Measurements from ENCODE around the gene CAPRIN2. TPM values are rescaled to one million over a fixed set of nuclear protein-coding genes. Genes with fewer than 3 reads are reported as not detected.

CAPRIN2 gene
- total RNA-seq, 1 experiment from 2014 or later: 123 TPM

DNA sequence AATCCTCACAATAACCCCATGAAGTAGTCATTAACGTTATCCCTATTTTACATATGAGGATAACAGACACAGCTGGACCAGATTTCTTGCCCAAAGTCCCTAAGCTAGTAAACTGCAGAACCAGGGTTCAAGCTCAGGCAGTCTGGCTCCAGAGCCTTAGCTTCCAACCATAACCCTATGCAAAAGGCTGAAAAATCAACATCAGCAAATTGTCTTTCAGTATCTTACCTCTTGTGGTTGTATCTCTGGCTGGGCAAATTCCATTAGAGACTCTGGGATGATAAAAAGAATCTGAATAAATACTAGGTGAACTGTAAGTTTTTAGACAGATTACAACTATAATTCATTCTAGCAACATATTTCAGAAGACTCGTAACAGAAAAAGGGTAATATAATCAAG, 24.7 kb downstream of the CAPRIN2 start:
- Histone ChIP-seq H4K5ac (ENCODE audit: insufficient read length, low read depth, low read length) (no peak overlapping the region), H3K23me2 (ENCODE audit: insufficient read length, low read depth, low read length, poor library complexity, severe bottlenecking) (no peaks in the 10 kb centered on the region), H3T11ph (ENCODE audit: low read length) (no peak overlapping the region), H3K79me1 (ENCODE audit: insufficient read depth, low read depth, low read length, poor library complexity, severe bottlenecking) (no peaks in the 10 kb centered on the region), H4K91ac (ENCODE audit: insufficient read length, low read depth, low read length) (no peak overlapping the region), H4K8ac (replicated peaks; ENCODE audit: insufficient read length, low read depth, low read length) (no peak overlapping the region), H3K4ac (ENCODE audit: low read depth, low read length) (no peak overlapping the region), H2AK5ac (ENCODE audit: insufficient read length, low read length) (no peak overlapping the region), H2BK120ac (ENCODE audit: low read depth, low read length, poor library complexity, severe bottlenecking) (no peak overlapping the region), H3K23ac (ENCODE audit: insufficient read length, low read depth, low read length) (no peak overlapping the region), H3K9ac (ENCODE audit: extremely low read depth, insufficient read length, low read length) (no peak overlapping the region), H2BK15ac (ENCODE audit: low read depth, low read length) (no peak overlapping the region), H3K9me3 (ENCODE audit: control insufficient read depth, low read depth, low read length) (no peaks in the 10 kb centered on the region), H2BK5ac (ENCODE audit: insufficient read length, low read length) (no peak overlapping the region), H3K4me2 (ENCODE audit: insufficient read depth, insufficient read length, low read length) (no peak overlapping the region), H3K56ac (ENCODE audit: insufficient read length, low read depth, low read length) (no peak overlapping the region), H3K27me3 (ENCODE audit: insufficient read depth, low read length) (no peaks in the 10 kb centered on the region), H3K79me2 (ENCODE audit: insufficient read depth, low read length) (no peaks in the 10 kb centered on the region), H2BK12ac (ENCODE audit: insufficient read length, low read depth, low read length) (no peak overlapping the region), H3K14ac (ENCODE audit: insufficient read depth, low read length) (no peak overlapping the region), H4K20me1 (ENCODE audit: control insufficient read depth, insufficient read depth, insufficient read length) (no peaks in the 10 kb centered on the region), H3K4me1 (ENCODE audit: insufficient read depth, low read length) (no peaks in the 10 kb centered on the region; the same call in 1 of the 2 replicates), H2BK20ac (ENCODE audit: low read depth, low read length, poor library complexity, severe bottlenecking) (no peak overlapping the region), H3K27ac (ENCODE audit: insufficient read length, low read depth, low read length) (no peak overlapping the region), H3K18ac (ENCODE audit: insufficient read length, low read depth, low read length) (no peak overlapping the region), H2AFZ (ENCODE audit: low read length) (no peak overlapping the region)
- Mint-ChIP-seq H3K9me3 (no peaks in the 10 kb centered on the region), H3K27me3 (ENCODE audit: low read depth) (no peaks in the 10 kb centered on the region), H3K36me3 (ENCODE audit: insufficient read depth in 1 of 3, low read depth in 3 of 3) (peaks cover 16 to 89% (median 23%) of the 10 kb centered on the region in 3 experiments; a peak in 6 of 7 replicates), H3K4me1 (no peaks in the 10 kb centered on the region), H3K4me3 (no peak overlapping the region), H3K27ac (no peak overlapping the region)
- no peak for DNase-seq
- TF ChIP-seq, protein P1, sequence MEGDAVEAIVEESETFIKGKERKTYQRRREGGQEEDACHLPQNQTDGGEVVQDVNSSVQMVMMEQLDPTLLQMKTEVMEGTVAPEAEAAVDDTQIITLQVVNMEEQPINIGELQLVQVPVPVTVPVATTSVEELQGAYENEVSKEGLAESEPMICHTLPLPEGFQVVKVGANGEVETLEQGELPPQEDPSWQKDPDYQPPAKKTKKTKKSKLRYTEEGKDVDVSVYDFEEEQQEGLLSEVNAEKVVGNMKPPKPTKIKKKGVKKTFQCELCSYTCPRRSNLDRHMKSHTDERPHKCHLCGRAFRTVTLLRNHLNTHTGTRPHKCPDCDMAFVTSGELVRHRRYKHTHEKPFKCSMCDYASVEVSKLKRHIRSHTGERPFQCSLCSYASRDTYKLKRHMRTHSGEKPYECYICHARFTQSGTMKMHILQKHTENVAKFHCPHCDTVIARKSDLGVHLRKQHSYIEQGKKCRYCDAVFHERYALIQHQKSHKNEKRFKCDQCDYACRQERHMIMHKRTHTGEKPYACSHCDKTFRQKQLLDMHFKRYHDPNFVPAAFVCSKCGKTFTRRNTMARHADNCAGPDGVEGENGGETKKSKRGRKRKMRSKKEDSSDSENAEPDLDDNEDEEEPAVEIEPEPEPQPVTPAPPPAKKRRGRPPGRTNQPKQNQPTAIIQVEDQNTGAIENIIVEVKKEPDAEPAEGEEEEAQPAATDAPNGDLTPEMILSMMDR (conservative IDR thresholded peaks at IDR 0.05): no peak
- WGBS (ENCODE audit: extremely low coverage, insufficient read length, low lambda C conversion rate): no CpG with 5 or more reads among the region's 2 CpGs

All from H9 (cell line).